ENCODE measurements around the gene ZNF784.

The ZNF784 gene

GRCh38 chr19:55656552-55656951 is 32.2 kb upstream of the ZNF784 start:
- no peak for DNase-seq (ENCODE audit: low read depth)

GRCh38 chr19:55655648-55656040 is 31.3 kb upstream of the ZNF784 start:
- no peak for DNase-seq (ENCODE audit: low read depth)

GRCh38 chr19:55654868-55655647 is 30.7 kb upstream of the ZNF784 start, which contains the start of gene U2AF2:
Gene U2AF2 (plus strand): TSS chr19:55655035. CDS start chr19:55655105, 70 bp downstream.
- peak; percentile 62 for DNase-seq (ENCODE audit: low read depth)

- DNase-seq (ENCODE audit: low read depth): peak; percentile 99
Observed at GRCh38 chr19:55654323-55654867, 30.0 kb upstream of the ZNF784 start.

GRCh38 chr19:55653651-55654322 is 29.4 kb upstream of the ZNF784 start:
- DNase-seq (ENCODE audit: low read depth): peak; percentile 98

- no peak for DNase-seq (ENCODE audit: low read depth)
Observed at GRCh38 chr19:55652311-55653128, 28.2 kb upstream of the ZNF784 start.

GRCh38 chr19:55651236-55651635 is 26.9 kb upstream of the ZNF784 start:
- DNase-seq (ENCODE audit: low read depth): no peak

- DNase-seq (ENCODE audit: low read depth): no peak
Observed at GRCh38 chr19:55650602-55651230, 26.4 kb upstream of the ZNF784 start.

- DNase-seq (ENCODE audit: low read depth): no peak
Observed at GRCh38 chr19:55650126-55650557, 25.8 kb upstream of the ZNF784 start.

- DNase-seq (ENCODE audit: low read depth): no peak
Observed at GRCh38 chr19:55649268-55650125, 25.1 kb upstream of the ZNF784 start.

GRCh38 chr19:55648585-55649267 is 24.4 kb upstream of the ZNF784 start:
- no peak for DNase-seq (ENCODE audit: low read depth)

GRCh38 chr19:55647732-55648584 is 23.6 kb upstream of the ZNF784 start, which contains the start of gene CCDC106:
Gene CCDC106 (plus strand): TSS chr19:55648212. CDS start chr19:55649047, 835 bp downstream.
- peak; percentile 78 for DNase-seq (ENCODE audit: low read depth)

- no peak for DNase-seq (ENCODE audit: low read depth)
Observed at GRCh38 chr19:55646889-55647731, 22.7 kb upstream of the ZNF784 start.

GRCh38 chr19:55645512-55645881 is 21.1 kb upstream of the ZNF784 start:
- DNase-seq (ENCODE audit: low read depth): no peak

- no peak for DNase-seq (ENCODE audit: low read depth)
Observed at GRCh38 chr19:55644842-55645511, 20.6 kb upstream of the ZNF784 start.

- no peak for DNase-seq (ENCODE audit: low read depth)
Observed at GRCh38 chr19:55644191-55644833, 19.9 kb upstream of the ZNF784 start.

- DNase-seq (ENCODE audit: low read depth): no peak
Observed at GRCh38 chr19:55643887-55644176, 19.5 kb upstream of the ZNF784 start.
